HG02623 (cell line): ENCODE results near the gene ENTPD7.

Experiments used
- ATAC-seq: cut with Tn5 transposase; IDR thresholded peaks from one replicate; pipeline ENCODE4 v1.9.1; 2021; ENCODE audit warnings: moderate library complexity; ENCODE audit not compliant: unreplicated experiment

The ENTPD7 gene

DNA sequence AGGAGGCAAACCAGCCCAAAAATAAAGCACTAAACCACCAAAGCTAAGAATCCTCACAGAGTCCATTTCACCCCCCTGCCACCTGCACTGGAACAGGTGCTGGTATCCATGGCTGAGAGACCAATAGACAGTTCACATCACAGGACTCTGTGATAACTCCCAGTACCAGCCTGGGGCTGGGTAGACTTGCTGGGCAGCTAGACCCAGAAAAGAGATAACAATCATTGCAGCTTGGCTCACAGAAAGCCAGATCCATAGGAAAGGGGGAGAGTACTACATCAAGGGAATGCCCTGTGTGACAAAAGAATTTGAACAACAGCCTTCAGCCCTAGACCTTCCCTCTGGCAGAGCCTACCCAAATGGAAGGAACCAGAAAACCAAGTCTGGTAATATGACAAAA is 25.5 kb upstream of the ENTPD7 start:
- no peak for ATAC-seq

DNA sequence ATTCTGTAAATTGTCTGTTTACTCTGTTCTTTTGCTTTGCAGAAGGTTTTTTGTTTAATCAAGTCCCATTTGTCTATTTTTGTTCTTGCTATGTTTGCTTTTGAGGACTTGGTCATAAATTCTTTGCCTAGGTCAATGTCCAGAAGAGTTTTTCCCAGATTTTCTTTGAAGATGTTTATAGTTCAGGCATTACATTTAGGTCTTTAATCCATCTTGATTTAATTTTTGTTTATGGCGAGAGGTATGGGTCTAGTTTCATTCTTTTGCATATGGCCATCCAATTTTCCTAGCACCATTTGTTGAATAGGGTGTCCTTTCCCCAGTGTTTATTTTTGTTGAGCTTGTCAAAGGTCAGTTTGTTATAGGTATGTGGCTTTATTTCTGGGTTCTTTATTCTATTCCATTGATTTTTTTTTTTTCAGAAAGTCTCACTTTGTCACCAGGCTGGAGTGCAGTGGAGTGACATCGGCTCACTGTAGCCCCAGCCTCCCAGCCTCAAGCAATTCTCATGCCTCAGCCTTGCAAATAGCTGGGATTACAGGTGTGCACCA is 11.6 kb upstream of the ENTPD7 start:
- ATAC-seq = no peak

DNA sequence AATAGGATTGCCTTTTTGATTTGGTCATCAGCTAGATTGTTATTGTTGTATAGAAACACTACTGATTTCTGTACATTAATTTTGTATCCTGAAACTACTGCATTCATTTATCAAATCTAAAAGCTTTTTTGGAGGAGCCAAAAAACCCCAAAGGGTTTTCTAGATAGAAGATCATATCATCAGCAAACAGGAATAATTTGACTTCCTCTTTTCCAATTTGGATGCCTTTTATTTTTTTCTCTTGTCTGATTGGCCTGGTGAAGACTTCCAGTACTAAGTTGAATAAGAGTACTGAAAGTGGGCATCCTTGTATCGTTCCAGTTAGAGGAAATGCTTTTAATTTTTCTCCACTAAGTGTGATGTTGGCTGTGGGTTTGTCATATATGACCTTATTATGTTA is 10.6 kb upstream of the ENTPD7 start:
- no peak for ATAC-seq

DNA sequence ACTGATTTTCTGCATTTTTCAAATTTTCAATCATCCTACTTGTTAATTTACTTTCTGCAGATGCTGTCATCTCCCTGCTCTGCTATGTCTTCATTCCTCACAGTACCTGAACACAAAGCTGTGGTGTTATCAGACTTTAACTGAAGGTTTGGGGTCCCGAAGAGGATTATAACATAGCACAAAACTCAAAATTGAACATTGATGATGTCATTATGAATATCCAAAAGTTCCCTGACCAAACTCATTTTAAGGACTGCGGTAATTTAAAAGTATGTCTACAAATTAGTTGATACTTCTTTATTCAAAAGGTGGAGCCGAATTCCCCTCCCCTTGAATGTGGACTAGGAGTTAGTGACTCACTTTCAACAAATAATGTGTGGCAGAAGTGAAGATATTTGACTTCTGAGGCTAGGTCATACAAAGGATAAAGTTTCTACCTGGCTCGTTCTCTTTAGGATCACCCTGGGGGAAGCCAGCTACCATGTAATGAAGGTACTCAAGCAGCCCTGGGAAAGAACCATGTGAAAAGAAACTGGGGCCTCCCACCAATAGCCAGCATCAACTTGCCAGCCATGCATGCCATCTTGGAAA is 6.4 kb upstream of the ENTPD7 start:
- no peak for ATAC-seq

DNA sequence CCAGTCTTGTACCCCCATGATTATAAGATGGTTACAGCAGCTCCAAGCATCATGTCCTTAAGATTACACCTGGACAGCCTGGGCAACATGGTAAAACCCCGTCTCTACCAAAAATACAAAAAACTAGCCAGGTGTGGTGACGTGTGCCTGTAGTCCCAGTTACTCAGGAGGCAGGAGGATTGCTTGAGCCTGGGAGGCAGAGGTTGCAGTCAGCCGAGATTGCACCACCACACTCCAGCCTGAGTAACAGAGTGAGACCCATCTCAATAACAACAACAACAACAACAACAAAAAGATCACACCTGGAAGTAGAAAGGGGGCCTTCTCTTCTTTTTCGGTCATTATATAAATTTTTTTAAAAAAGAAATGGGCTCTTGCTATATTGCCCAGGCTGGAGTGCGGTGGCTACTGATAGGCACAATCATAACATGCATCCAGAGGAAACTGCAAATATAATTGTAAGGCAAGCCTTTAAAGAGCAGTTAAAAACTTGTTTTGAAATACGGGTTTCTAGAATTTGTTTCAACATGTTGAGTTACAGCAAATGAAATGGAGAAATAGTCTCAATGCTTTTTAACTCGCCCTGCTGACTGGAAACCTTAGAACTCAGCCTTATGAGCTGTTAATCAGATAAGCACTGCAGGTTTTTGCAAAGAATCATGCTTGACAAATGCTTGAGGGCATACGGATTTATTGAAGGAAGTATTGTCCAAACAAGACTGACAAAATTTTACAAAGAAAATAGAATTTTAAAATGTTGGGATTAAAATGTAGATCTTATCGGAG is 4.7 kb upstream of the ENTPD7 start:
- no peak for ATAC-seq

DNA sequence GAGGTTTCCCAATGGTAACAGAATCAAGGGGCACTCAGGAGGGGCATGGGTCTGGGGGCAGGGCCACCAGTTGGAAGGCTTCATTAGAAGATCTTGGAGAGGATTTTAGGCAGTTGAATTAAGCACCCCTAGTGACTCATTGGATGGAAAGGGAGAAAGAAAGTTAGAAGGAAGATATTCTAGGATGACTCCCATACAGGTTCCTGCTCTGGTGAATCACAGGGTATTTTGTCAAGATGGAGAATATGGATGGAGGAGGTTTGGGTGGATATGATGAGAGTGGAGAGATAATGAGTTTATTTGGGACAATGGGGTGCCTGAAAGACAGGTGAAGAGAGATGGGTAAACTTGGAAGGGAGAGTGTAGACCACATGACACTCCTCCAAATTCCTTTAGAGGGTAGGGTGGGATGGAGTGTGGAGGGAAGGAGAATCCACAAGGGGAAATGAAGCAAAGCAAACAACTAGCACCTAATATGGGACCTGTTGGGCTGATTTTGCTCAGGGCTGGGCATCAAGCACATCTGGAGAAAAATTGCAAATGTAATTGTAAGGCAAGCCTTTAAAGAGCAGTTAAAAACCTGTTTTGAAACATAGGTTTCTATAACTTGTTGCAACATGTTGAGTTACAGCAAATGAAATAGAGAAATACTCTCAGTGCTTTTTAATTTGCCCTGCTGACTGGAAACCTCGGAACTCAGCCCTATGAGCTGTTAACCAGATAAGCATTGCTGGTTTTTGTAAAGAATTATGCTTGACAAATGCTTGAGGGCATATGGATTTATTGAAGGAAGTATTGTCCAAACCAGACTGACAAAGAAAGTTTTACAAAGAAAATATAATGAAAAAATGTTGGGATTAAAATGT is 2.9 kb upstream of the ENTPD7 start:
- no peak for ATAC-seq

DNA sequence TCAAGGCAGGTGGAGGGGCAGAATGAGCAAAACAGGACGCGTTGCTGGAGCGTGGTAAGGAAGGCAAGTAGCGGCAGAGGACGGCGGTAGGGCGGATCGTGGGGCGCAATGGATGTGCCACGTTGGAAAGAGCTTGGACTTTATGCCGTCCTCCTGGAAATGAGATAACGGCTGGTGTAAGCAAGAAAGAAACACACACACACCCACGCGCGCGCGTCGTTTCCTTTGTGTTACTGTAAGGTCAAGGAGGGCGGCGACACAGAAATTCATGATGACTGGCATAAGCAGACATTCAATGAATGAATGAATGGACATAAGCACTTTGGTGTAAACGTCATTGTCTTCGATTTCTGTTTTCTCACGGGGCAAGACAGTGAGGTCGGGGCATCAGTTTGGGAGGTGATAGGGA is 683 bp upstream of the ENTPD7 start:
- no peak for ATAC-seq

DNA sequence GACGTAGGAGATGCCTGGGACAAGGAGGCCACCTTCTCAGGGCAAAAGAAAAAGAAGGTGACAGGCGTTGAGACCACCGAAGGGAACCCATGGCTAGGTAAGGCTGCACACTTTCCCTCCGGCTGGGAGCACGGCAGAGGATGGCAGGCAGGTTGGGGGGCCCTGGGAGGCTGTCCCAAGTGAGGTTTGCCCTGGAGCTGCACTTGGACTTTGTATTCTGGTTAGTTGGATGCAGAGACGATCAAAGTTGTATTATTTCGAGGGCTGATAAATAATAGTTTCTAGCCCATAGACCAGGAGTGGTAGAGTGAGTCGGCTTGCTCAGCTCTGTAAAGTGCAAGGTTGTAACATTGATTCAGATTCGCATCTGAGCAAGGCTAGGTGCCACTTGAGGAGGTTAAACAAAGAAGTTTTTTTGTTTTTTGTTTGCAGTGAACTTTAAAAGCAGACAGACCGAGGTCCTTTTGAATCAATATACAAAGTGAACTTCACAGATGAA is 608 bp downstream of the ENTPD7 start:
- ATAC-seq = no peak

DNA sequence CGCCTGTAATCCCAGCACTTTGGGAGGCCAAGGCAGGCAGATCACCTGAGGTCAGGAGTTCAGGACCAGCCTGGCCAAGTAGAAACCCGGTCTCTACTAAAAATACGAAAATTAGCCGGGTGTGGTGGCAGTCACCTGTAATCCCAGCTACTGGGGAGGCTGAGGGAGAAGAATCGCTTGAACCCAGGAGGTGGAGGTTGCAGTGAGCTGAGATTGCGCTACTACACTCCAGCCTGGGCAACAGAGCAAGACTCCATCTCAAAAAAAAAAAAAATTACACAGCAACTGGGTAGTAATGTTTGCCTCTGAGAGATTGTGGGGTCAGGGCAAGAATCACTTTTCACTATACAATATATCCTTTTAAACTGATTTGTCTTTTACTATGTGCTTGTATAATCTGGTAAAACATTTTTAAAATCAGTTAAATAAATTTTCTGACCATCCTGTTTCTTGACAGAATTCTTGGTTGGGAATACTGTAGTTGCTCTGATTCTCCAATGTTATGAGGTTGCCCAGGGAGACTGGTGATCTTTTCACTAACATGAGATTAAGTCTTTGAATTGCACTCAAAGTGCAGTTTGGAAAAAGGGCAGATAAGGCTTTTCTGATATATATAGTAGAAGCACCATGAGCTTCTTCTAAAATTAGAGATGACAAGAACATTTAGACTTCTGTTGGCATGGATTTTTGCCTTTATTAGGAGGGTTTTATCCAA is 1.5 kb downstream of the ENTPD7 start:
- no peak for ATAC-seq

DNA sequence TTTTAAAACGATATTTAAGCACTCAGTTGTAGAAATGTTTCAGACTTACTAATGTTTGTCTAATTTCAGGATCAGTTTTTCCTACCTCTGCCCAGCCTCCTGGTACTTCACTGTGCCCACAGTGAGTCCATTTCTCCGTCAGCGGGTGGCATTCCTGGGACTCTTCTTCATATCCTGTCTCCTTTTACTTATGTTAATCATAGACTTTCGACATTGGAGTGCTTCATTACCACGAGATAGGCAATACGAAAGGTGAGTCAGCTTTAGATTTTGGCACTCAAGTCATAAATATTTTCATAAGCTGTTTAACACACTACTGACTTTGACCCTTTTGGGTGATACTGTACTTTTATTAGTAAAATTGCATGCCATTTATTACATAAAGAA is 2.1 kb downstream of the ENTPD7 start:
- no peak for ATAC-seq

DNA sequence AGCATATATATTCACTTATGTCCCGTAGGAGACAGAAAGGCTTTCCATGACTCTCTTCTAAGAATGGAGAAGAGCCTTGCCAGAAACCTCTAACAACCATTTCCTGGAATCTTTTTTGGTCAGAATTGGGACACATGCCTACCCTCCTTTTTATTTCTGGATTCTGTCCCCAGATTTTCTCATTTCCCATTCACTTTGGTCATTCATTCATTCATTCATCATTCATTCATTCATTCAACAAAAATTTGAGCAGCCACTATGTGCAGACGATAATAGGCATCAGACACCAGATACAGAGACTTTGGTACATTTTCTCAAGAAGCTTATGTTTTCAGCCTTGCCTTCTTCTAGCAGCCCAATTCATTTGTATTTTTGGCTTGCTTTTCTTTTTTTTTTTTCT is 6.0 kb downstream of the ENTPD7 start:
- no peak for ATAC-seq

DNA sequence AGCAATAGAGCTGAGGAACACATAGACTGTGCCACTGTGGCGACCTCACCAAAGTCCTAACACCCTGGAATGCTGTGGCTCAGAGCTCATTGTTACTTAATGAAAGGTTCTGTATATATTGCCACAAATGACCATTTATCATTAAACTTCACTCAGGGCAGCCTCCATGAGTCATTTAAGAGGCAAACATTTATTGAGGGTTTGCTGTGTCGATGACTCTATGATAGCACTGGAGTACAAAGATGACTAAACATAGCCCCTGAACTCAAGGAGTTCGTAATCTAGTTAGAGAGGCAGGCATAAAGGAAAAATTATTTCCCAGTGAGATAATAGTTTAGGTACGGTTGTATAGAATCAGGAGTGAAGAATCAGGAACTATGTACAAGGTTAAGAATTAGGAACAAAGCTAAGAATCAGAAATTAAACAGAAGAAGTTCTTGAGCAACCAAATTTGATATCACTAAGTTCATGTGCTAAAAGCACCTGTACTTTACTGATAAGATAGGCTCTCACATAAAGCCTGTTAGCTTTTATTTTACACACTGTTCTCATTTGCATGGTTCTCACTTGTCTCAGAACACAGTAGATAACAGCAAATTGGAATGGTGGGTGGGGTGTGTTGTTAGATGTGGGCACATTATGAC is 7.9 kb downstream of the ENTPD7 start:
- ATAC-seq = no peak

DNA sequence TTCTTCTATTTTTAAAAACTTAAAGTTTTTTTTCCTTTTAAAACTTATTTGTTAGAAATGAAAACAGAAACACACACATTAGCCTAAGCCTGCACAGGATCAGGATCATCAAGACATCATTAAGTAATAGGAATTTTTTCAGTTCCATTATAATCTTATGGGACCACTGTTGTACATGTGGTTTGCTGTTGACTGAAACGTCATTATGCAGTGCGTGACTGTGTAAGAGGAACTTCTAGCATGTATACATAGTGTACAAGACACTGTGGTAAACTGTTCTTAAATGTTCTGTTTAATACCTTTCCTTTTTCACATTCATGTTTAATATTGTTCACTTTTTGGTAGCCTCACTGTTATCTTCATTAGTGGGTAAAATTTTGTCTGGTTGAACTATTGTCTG is 12.1 kb downstream of the ENTPD7 start:
- no peak for ATAC-seq

DNA sequence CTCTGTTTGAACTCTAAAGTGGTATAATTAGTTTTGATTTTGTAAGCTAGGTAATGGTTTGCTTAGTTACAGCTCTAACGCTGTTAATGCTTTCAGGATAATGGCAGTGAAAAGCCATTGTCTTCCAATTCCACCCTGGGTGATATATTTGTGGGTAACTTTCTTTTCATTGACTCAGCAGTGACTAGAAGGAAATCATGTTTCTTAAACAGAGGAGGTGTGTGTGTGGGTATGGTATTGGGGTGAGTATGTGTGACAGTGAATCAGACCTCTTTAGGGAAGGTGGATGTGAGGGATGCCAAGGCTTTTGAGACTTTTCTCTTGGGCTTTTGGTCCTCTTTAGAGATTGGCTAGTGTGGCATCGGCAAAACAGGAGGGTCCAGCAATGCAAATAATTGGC is 13.6 kb downstream of the ENTPD7 start:
- no peak for ATAC-seq

DNA sequence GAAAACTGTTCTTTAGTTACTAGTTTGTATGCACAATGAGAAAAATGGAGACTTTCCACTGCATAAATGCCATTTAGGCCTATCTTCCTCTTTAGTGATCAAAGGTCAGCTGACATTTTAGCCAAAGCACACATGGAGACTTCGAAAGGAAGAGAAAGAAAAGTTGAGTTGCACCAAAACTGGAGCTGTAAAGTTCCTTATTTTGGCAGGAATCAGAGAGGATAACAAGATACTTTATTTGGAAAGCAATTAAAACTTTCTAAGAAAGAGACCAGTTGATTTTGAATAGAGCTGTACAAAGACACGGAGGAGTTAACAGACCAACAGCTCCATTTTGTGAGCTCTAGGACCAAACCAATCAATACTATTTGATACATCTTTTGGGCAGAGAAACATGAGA is 14.2 kb downstream of the ENTPD7 start:
- no peak for ATAC-seq

DNA sequence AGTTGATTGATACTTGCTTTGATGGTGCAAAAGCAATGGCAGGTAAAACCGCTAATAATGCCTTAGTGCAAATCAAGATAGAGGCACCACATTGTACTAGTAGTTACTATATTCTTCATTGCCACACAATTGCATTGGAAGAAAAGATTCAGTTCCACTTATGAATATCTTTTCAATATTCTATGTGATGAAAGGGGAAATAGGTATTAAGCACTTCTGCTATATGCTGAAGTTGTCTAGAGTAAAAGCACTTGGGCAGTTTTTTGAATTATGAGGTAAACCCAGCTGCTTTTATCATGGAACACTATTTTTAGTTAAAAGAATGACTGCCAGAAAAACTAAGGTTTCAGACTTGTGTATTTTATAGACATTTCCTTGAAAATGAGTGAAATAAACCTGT is 15.5 kb downstream of the ENTPD7 start:
- ATAC-seq = no peak

DNA sequence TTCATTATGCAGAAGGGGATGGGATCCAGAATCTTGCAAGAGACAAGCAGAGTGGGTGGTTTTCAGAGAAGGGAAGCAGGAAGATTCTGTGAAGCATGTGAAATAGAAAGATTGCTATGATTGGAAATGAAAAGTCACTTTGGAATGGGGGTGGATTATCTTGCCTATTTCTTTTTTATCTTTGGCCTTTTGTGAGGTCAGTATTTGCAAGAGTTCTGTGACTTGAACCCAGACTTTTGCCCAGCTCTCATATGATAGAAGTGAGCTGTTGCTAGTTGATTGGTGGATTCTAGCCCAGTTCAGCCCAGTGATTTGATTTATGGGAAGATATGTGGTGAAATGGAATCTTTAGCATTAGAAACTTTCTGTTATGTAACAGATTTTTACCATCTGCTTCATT is 17.1 kb downstream of the ENTPD7 start:
- no peak for ATAC-seq

DNA sequence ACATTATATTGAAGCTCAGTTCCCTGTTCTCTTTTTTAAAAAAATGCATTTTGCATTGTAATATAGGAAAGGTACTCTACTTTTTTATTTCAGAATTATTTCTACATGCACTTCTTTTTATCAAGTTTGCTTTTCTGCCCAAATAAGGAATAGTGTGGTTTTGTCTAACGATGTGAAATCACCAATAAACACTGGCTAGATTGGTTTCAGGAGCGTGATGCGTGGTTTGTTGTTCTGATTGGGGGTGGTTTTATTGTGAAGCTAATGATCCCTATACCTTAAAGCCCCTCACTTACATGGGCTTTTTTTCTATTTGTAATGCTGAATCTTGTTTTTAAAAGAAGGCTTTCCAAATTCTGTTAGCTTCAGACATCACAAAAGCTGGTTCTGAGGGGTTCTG is 17.6 kb downstream of the ENTPD7 start:
- no peak for ATAC-seq

DNA sequence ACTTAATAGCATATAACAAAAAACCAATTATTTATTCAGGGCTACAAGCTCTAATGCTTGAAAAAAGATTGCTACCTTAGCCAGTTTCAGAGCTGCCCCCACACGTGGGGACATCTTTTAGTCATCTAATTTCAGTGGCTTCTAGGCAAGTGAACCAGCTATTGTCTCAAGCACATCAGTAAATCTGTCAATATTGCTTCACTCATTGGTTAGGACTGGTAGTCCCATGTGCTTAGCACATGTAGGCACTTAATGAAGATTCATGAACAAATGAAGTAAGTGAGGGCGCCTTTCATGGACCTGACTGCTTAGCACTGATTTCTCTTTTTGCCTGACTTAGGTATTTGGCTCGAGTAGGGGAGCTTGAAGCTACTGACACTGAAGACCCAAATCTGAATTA is 19.6 kb downstream of the ENTPD7 start:
- ATAC-seq = no peak

DNA sequence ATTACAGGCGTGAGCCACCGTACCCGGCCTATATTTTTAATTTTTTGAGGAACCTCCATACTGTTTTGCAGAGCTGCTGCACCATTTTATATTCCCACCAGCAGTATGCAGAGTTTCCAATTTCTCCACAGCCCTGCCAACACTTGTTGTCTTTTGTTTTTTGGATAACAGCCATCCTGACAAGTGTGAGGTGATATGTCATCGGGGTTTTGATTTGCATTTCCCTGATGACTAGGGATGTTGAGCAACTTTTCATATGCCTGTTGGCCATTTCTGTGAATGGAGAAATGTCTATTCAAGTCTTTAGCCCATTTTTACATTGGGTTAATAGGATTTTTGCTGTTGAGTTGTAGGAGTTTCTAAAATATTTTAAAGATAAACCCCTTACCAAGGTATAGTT is 22.2 kb downstream of the ENTPD7 start:
- ATAC-seq = no peak
